PFSK-1 (cell line): ENCODE data around the gene NR1D2.

Experiments used
- SIN3A ChIP-seq: IDR thresholded peaks from 2 replicates; pipeline ENCODE4 v1.6.1; 2012; ENCODE audit warnings: mild to moderate bottlenecking, low read length, moderate library complexity, borderline replicate concordance; ENCODE audit not compliant: insufficient read depth
- TF ChIP-seq, protein P1 (sequence below), 2 experiments: IDR thresholded peaks; 2 replicates each; pipeline versions ENCODE4 v1.6.1 to v1.8.0; 2011 to 2012; ENCODE audit warnings: low read depth in 2 of 2, low read length in 2 of 2, control low read depth in 1 of 2, inconsistent platforms in 1 of 2, mild to moderate bottlenecking in 1 of 2, moderate library complexity in 1 of 2; ENCODE audit not compliant: insufficient read depth in 1 of 2

DNA sequence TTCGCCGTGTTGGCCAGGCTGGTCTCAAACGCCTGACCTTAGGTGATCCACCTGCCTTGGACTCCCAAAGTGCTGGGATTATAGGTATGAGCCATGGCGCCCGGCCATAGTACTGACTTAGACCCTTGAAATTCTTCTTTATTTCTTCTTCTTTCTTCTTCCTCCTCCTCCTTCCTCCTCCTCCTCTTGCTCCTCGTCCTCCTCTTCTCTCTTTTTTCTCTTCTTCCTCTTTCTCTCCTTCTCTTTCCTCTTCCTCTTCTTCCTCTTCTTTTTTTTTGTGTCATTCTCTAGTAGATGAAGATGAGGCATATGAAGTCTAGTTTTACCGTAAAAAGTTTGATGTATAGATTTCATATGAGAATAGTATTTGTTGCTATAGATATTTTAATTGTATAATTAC is 18.8 kb upstream of the NR1D2 start:
- TF ChIP-seq, protein P1, sequence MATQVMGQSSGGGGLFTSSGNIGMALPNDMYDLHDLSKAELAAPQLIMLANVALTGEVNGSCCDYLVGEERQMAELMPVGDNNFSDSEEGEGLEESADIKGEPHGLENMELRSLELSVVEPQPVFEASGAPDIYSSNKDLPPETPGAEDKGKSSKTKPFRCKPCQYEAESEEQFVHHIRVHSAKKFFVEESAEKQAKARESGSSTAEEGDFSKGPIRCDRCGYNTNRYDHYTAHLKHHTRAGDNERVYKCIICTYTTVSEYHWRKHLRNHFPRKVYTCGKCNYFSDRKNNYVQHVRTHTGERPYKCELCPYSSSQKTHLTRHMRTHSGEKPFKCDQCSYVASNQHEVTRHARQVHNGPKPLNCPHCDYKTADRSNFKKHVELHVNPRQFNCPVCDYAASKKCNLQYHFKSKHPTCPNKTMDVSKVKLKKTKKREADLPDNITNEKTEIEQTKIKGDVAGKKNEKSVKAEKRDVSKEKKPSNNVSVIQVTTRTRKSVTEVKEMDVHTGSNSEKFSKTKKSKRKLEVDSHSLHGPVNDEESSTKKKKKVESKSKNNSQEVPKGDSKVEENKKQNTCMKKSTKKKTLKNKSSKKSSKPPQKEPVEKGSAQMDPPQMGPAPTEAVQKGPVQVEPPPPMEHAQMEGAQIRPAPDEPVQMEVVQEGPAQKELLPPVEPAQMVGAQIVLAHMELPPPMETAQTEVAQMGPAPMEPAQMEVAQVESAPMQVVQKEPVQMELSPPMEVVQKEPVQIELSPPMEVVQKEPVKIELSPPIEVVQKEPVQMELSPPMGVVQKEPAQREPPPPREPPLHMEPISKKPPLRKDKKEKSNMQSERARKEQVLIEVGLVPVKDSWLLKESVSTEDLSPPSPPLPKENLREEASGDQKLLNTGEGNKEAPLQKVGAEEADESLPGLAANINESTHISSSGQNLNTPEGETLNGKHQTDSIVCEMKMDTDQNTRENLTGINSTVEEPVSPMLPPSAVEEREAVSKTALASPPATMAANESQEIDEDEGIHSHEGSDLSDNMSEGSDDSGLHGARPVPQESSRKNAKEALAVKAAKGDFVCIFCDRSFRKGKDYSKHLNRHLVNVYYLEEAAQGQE (IDR thresholded peaks at IDR 0.05; ENCODE audit: insufficient read depth in 1 of 2, low read depth in 2 of 2, low read length in 2 of 2): no peak
- no peak for TF ChIP-seq SIN3A
